Panc1 (cell line): ENCODE data around the gene TRH. TPM values are rescaled to one million over a fixed set of nuclear protein-coding genes. Genes with fewer than 3 reads are reported as not detected.
"Not testable (repeated sequence)": the region's sequence is repeated elsewhere in the genome, so short reads cannot be mapped to it uniquely, and the experiment has no call there.

ENCODE experiments used
- ATAC-seq: fragments of 200-7000 bp; cut with Tn5 transposase; 2 replicates; pipeline ENCODE4 v1.9.1; 2020; ENCODE audit warnings: mild to moderate bottlenecking, moderate library complexity
- BruUV-seq: library from RNA; stranded (reverse); fragments of 400-500 nt; replicated peaks from 2 replicates; lab custom pipeline; 2021; lab: Mats Ljungman, UMichigan
- CTCF ChIA-PET: fragments of 300-600 bp; sonication (Branson Sonifier 250); formaldehyde crosslinking; loops from one replicate; lab custom pipeline; 2022; ENCODE audit warnings: antibody characterized with exemption; lab: Charles Lee
- POLR2A ChIA-PET: fragments of 300-600 bp; sonication (Branson Sonifier 250); formaldehyde crosslinking; loops from one replicate; lab custom pipeline; 2022; ENCODE audit warnings: antibody characterized with exemption; lab: Charles Lee
- DNase-seq: peaks from one replicate; pipeline ENCODE4 v3.0.0-alpha.2; 2010; ENCODE audit warnings: low read depth, low spot score
- H3K27ac ChIP-seq: 2 replicates; pipeline ENCODE4 v1.5.1; 2011; ENCODE audit warnings: mild to moderate bottlenecking, low read length, inconsistent platforms
- H3K27me3 ChIP-seq: fragments of 200-500 bp; sonication (Bioruptor generic); 2 replicates; pipeline ENCODE4 v1.6.0; 2014; ENCODE audit warnings: low read length, inconsistent platforms; ENCODE audit not compliant: control insufficient read depth, insufficient read depth
- H3K36me3 ChIP-seq: fragments of 200-500 bp; sonication (Bioruptor generic); 2 replicates; pipeline ENCODE4 v1.5.1; 2014; ENCODE audit warnings: inconsistent platforms, mild to moderate bottlenecking, low read length, moderate library complexity; ENCODE audit not compliant: control insufficient read depth, insufficient read depth
- H3K4me1 ChIP-seq: 2 replicates; pipeline ENCODE4 v1.5.1; 2011; ENCODE audit warnings: inconsistent platforms, mild to moderate bottlenecking, low read length, moderate library complexity; ENCODE audit not compliant: control insufficient read depth, insufficient read depth
- H3K4me3 ChIP-seq, 2 experiments: 2 replicates each; pipeline ENCODE4 v1.5.1; 2011 to 2012; ENCODE audit warnings: low read depth in 2 of 2, low read length in 2 of 2, mild to moderate bottlenecking in 2 of 2, inconsistent platforms in 1 of 2, moderate library complexity in 1 of 2
- H3K9me3 ChIP-seq: fragments of 200-500 bp; sonication (Bioruptor generic); 2 replicates; pipeline ENCODE4 v1.5.1; 2014; ENCODE audit warnings: low read depth, mild to moderate bottlenecking, inconsistent platforms, low read length, moderate library complexity; ENCODE audit not compliant: control insufficient read depth, insufficient read depth
- CTCF ChIP-seq: fragments of 450-650 bp; IDR thresholded peaks from 2 replicates; pipeline ENCODE4 v1.5.1; 2017; ENCODE audit warnings: mild to moderate bottlenecking
- POLR2AphosphoS5 ChIP-seq: IDR thresholded peaks from 2 replicates; pipeline ENCODE4 v1.6.1; 2012; ENCODE audit warnings: mild to moderate bottlenecking, low read depth, low read length, moderate library complexity
- REST ChIP-seq, 2 experiments: IDR thresholded peaks; 2 replicates each; pipeline ENCODE4 v1.6.1; 2011 to 2012; ENCODE audit warnings: low read depth in 2 of 2, control low read depth in 1 of 2, low read length in 1 of 2, mild to moderate bottlenecking in 1 of 2, moderate library complexity in 1 of 2; ENCODE audit not compliant: insufficient read depth in 1 of 2
- SIN3A ChIP-seq: IDR thresholded peaks from 2 replicates; pipeline ENCODE4 v1.6.1; 2012; ENCODE audit warnings: low read depth, mild to moderate bottlenecking, low read length, moderate library complexity, borderline replicate concordance; ENCODE audit not compliant: insufficient read depth
- TCF7L2 ChIP-seq: IDR thresholded peaks from 2 replicates; pipeline ENCODE4 v1.6.1; 2011; ENCODE audit warnings: mild to moderate bottlenecking, low read depth, low read length, inconsistent platforms
- in situ Hi-C: cut with HindIII; loops from 2 replicates; pipeline ENCODE4 v1.10.0; 2016; ENCODE audit warnings: low sequenced_read_pairs, low pct_unique_long_range_greater_than_20kb
- intact Hi-C: fragments of 100-400 bp; cut with micrococcal nuclease; formaldehyde crosslinking; loops from one replicate; pipeline ENCODE4 v1.10.0; 2022; ENCODE audit not compliant: unreplicated experiment
- total RNA-seq: library from RNA; stranded (reverse); gene quantifications from one replicate; pipeline ENCODE4 v1.2.1, GENCODE V29; 2021; ENCODE audit not compliant: unreplicated experiment

The TRH gene
- total RNA-seq, 1 experiment from 2014 or later: not detected

GRCh38 chr3:130014526-130014925, 40.0 kb downstream of the TRH start:
- no peaks in the 10 kb centered on the region for H3K4me1 ChIP-seq
- H3K27ac ChIP-seq: no peak overlapping the region
- CTCF ChIA-PET: interaction anchor here (1.6 kb wide), 1 partner anchor 73 kb away, joined by 5 read pairs; no protein-coding TSS in a partner anchor
- intact Hi-C loops: no loop called here
- in situ Hi-C loops: no loop called here
- H3K36me3 ChIP-seq: no peaks in the 10 kb centered on the region
- ATAC-seq: no peak
- BruUV-seq: no TSS peak
- POLR2A ChIA-PET: no interaction called here
- H3K27me3 ChIP-seq: peaks cover 8% of the 10 kb centered on the region; the same call in 1 of the 2 replicates
- H3K9me3 ChIP-seq: no peaks in the 10 kb centered on the region
- no peak overlapping the region for H3K4me3 ChIP-seq
- no peak for DNase-seq
- TF ChIP-seq TCF7L2 (no peak), POLR2AphosphoS5 (no peak), SIN3A (no peak), CTCF (no peak), REST (IDR thresholded peaks at IDR 0.05; ENCODE audit: insufficient read depth in 1 of 2, low read depth in 2 of 2, low read length in 1 of 2) (no peak)

GRCh38 chr3:130017661-130018060, 43.1 kb downstream of the TRH start:
- POLR2A ChIA-PET: not testable (repeated sequence)

GRCh38 chr3:130026146-130026829, 51.8 kb downstream of the TRH start:
- DNase-seq: not testable (repeated sequence)

More at GRCh38 chr3:130017661-130018060, 43.1 kb downstream of the TRH start:
- H3K9me3 ChIP-seq, BruUV-seq, H3K27me3 ChIP-seq, H3K27ac ChIP-seq, H3K36me3 ChIP-seq, CTCF ChIA-PET, H3K4me1 ChIP-seq, intact Hi-C loops, in situ Hi-C loops, DNase-seq, ATAC-seq, H3K4me3 ChIP-seq: not testable (repeated sequence)

GRCh38 chr3:130027437-130027836, 52.9 kb downstream of the TRH start:
- intact Hi-C loops, H3K36me3 ChIP-seq, in situ Hi-C loops, H3K27ac ChIP-seq, ATAC-seq, BruUV-seq, CTCF ChIA-PET, POLR2A ChIA-PET, H3K4me1 ChIP-seq, H3K9me3 ChIP-seq, H3K27me3 ChIP-seq, DNase-seq, H3K4me3 ChIP-seq: not testable (repeated sequence)

More at GRCh38 chr3:130026146-130026829, 51.8 kb downstream of the TRH start:
- H3K4me3 ChIP-seq, intact Hi-C loops, BruUV-seq, H3K9me3 ChIP-seq, CTCF ChIA-PET, in situ Hi-C loops, H3K27me3 ChIP-seq, ATAC-seq, H3K36me3 ChIP-seq, H3K27ac ChIP-seq, POLR2A ChIA-PET, H3K4me1 ChIP-seq: not testable (repeated sequence)
- TF ChIP-seq CTCF: peak; percentile 33
